Kidney (tissue), 14 donors: Measurements from ENCODE around the gene MOGAT1. TPM values are rescaled to one million over a fixed set of nuclear protein-coding genes. Genes with fewer than 3 reads are reported as not detected.

Source experiments
- DNase-seq, 5 donors: peaks; one replicate each; pipeline ENCODE4 v3.0.0-alpha.2; 2013 to 2020
- FAIRE-seq: peaks from 2 replicates; lab custom pipeline; 2012; peaks lifted over from hg19 to GRCh38; lab: Jason Lieb, UNC
- H3K27ac ChIP-seq, 2 donors: one replicate each; pipeline ENCODE4 v1.7.0; 2013; ENCODE audit warnings: low read depth in 2 of 2, low read length in 2 of 2, inconsistent platforms in 1 of 2
- H3K27me3 ChIP-seq: one replicate; pipeline ENCODE4 v1.7.1; 2013; ENCODE audit warnings: low read length, inconsistent platforms; ENCODE audit not compliant: control insufficient read depth, insufficient read depth
- H3K36me3 ChIP-seq, 3 donors: one replicate each; pipeline versions ENCODE4 v1.7.0 to v1.7.1; 2013; ENCODE audit warnings: low read length in 3 of 3, control low read depth in 1 of 3, inconsistent platforms in 1 of 3; ENCODE audit not compliant: insufficient read depth in 3 of 3, control insufficient read depth in 2 of 3
- H3K4me1 ChIP-seq, 3 donors: one replicate each; pipeline versions ENCODE4 v1.7.0 to v1.7.1; 2013; ENCODE audit warnings: low read length in 3 of 3, inconsistent platforms in 1 of 3, low read depth in 1 of 3; ENCODE audit not compliant: control insufficient read depth in 2 of 3, insufficient read depth in 2 of 3
- H3K4me3 ChIP-seq, 3 donors: one replicate each; pipeline versions ENCODE4 v1.7.0 to v1.8.1; 2013; ENCODE audit warnings: low read length in 3 of 3, control low read depth in 1 of 3, inconsistent platforms in 1 of 3
- H3K9ac ChIP-seq, 3 donors: one replicate each; pipeline versions ENCODE4 v1.7.0 to v1.7.1; 2013; ENCODE audit warnings: low read length in 3 of 3, control low read depth in 1 of 3, inconsistent platforms in 1 of 3
- H3K9me3 ChIP-seq, 3 donors: one replicate each; pipeline versions ENCODE4 v1.7.0 to v1.7.1; 2013; ENCODE audit warnings: low read length in 3 of 3, control low read depth in 1 of 3, inconsistent platforms in 1 of 3; ENCODE audit not compliant: control insufficient read depth in 2 of 3, insufficient read depth in 1 of 3
- intact Hi-C: fragments of 100-400 bp; cut with DNase I; formaldehyde crosslinking; loops from one replicate; pipeline ENCODE4 v1.11.1; 2022
- polyA plus RNA-seq: library from polyadenylated mRNA; stranded (reverse); fragments of 350-450 nt; fragmentation: Illumina TruSeq; extraction: RNeasy Lipid Tissue Mini Kit (QIAGEN cat#74804); gene quantifications from one replicate; pipeline ENCODE4 v1.2.3, GENCODE V29; 2014; ENCODE audit warnings: low read depth, low replicate concordance; ENCODE audit not compliant: insufficient read depth
- total RNA-seq: library from RNA; stranded (reverse); fragmentation: NEBNext Ultra II Directional; extraction: Animal tissue kit (Norgen Biotek cat#: 25700); gene quantifications from one replicate; pipeline ENCODE4 v1.2.1, GENCODE V29; 2021
- TF ChIP-seq, protein P1 (sequence below): IDR thresholded peaks from 3 replicates; pipeline ENCODE4 v1.5.1; 2012; ENCODE audit warnings: mild to moderate bottlenecking, moderate library complexity, borderline replicate concordance; ENCODE audit not compliant: insufficient read depth; ENCODE audit errors: extremely low read depth
- donor health status: control.
- donor health status: control.
- donor health status: control.
- donor health status: control.
- donor health status: control.
- donor health status: DM: yes; HTN: yes; CAD: no.
- donor health status: Normal renal cell carcinoma (clear cell type).

MOGAT1 gene
- total and polyA plus RNA-seq, 2 donors from 2014 or later = not detected

DNA sequence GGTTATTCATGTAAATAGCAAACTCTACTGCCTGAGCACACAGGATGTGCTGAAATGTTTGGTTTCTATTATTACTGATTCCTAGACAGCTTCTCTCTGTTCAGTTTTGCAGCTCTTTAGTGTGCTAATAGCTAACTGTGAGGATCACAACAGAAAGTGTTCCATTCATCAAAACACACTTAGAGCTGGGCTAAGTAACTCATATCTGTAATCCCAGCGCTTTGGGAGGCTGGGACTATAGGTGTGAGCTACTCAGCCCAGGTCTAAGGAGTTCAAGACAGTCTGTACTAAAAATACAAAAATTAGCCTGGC, 63.2 kb downstream of the MOGAT1 start:
- Histone ChIP-seq H3K9me3 (no peaks in the 10 kb centered on the region), H3K27me3 (no peaks in the 10 kb centered on the region), H3K27ac (no peak overlapping the region), H3K9ac (no peak overlapping the region), H3K4me1 (peaks cover 0 to 9% (median 2%) of the 10 kb centered on the region in 3 donors), H3K4me3 (no peak overlapping the region), H3K36me3 (no peaks in the 10 kb centered on the region)
- DNase-seq (no peak), FAIRE-seq (no peak)
- TF ChIP-seq, protein P1, sequence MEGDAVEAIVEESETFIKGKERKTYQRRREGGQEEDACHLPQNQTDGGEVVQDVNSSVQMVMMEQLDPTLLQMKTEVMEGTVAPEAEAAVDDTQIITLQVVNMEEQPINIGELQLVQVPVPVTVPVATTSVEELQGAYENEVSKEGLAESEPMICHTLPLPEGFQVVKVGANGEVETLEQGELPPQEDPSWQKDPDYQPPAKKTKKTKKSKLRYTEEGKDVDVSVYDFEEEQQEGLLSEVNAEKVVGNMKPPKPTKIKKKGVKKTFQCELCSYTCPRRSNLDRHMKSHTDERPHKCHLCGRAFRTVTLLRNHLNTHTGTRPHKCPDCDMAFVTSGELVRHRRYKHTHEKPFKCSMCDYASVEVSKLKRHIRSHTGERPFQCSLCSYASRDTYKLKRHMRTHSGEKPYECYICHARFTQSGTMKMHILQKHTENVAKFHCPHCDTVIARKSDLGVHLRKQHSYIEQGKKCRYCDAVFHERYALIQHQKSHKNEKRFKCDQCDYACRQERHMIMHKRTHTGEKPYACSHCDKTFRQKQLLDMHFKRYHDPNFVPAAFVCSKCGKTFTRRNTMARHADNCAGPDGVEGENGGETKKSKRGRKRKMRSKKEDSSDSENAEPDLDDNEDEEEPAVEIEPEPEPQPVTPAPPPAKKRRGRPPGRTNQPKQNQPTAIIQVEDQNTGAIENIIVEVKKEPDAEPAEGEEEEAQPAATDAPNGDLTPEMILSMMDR = no peak
- intact Hi-C loops = no loop called here

DNA sequence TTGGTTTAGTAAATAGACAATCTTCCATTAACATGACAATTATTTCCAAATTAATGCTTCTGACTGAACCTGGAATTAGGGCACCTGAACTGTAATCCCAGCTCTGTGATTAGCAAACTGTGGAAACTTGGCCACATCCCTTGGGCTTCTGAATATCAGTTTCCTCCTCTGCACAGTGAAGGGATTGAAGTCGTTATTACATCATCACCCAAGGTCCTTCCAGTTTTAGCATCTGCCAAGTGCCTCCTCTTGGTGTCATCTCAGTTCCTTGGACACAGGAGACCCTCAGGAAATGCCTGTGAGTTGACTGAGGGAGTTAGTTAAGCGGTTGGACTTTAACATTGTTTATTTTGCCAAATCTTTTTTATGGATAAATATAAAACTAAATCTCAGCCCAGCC, 64.8 kb downstream of the MOGAT1 start:
- TF ChIP-seq, protein P1 = no peak
- no peaks in the 10 kb centered on the region for H3K27me3 ChIP-seq
- no peaks in the 10 kb centered on the region for H3K36me3 ChIP-seq
- no peak overlapping the region for H3K9ac ChIP-seq
- H3K9me3 ChIP-seq = no peaks in the 10 kb centered on the region
- intact Hi-C loops = no loop called here
- H3K27ac ChIP-seq = no peak overlapping the region
- H3K4me1 ChIP-seq = peaks cover 0 to 4% (median 2%) of the 10 kb centered on the region in 3 donors
- FAIRE-seq (no peak), DNase-seq (no peak)
- no peak overlapping the region for H3K4me3 ChIP-seq

DNA sequence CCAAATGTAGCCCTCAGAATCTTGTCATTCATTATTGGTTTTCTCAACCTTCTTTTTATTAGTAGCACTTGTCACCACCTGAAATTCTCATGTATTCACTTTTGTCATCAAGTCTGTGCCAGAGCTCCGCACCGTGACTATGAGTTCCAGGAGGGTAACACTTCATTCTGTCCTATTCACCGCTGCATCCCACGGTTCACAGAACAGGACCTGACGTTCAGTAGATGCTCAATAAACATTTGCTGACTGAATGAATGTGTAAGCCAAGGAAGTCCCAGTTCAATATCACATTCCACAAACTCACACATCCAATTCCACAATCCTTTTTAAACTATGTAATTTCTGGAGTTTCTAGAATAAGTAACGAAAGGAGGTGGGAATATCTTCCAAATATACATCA, 65.5 kb downstream of the MOGAT1 start:
- DNase-seq (no peak), FAIRE-seq (no peak)
- H3K4me1 ChIP-seq = peaks cover 0 to 4% (median 2%) of the 10 kb centered on the region in 3 donors
- no peak overlapping the region for H3K27ac ChIP-seq
- H3K36me3 ChIP-seq = no peaks in the 10 kb centered on the region
- intact Hi-C loops = no loop called here
- H3K9me3 ChIP-seq = no peaks in the 10 kb centered on the region
- no peaks in the 10 kb centered on the region for H3K27me3 ChIP-seq
- TF ChIP-seq, protein P1 = no peak
- no peak overlapping the region for H3K9ac ChIP-seq
- no peak overlapping the region for H3K4me3 ChIP-seq

GRCh38 chr2:222738312-222738711, 66.9 kb downstream of the MOGAT1 start:
- H3K9me3 ChIP-seq = no peaks in the 10 kb centered on the region
- no peak overlapping the region for H3K9ac ChIP-seq
- FAIRE-seq (no peak), DNase-seq (no peak)
- no peak overlapping the region for H3K4me3 ChIP-seq
- no peaks in the 10 kb centered on the region for H3K36me3 ChIP-seq
- TF ChIP-seq, protein P1 = no peak
- H3K27ac ChIP-seq = no peak overlapping the region
- H3K27me3 ChIP-seq = no peaks in the 10 kb centered on the region
- intact Hi-C loops = no loop called here
- peaks cover 0 to 2% (median 1%) of the 10 kb centered on the region in 3 donors for H3K4me1 ChIP-seq
